Stimulated activated CD8-positive, alpha-beta memory T cell treated with anti-CD3 and anti-CD28 coated beads, Interleukin-2, amount 100 ng/mL, for 1 hour (primary cell): Measurements from ENCODE around the gene ANO3.
"Not testable (repeated sequence)": the region's sequence is repeated elsewhere in the genome, so short reads cannot be mapped to it uniquely, and the experiment has no call there.

Experiments used
- DNase-seq, 2 donors: peaks; one replicate each; pipeline ENCODE4 v3.0.0-alpha.2; 2020; ENCODE audit warnings: low read depth in 2 of 2

The ANO3 gene

DNA sequence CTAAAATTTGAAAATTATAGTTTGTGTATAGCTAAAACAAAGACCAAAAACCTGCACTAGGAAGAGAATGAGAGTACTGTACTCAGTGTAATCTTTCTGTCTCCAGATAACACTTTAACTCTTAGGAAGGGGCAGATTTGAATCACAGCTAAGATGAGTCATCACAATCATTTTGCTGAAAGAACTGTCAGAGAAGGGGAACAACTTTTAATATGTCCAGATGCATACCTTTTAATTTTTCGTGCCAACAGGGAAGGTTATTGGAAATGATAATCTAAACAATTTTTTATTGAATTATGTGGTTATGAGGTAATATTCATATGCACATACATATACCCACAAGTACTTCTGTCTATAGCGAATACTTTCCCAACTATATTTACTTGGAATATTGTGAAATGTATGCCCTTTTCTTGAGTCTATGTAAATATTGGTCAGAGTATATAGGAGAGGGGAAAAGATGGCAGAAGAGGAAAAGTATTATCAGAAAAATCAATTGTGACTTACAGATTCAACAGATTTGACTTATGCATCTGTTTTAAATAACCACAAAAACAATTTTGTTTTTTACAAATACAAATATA lies 291.2 kb downstream of the ANO3 start:
- DNase-seq, result no peak

- DNase-seq, result no peak
These were observed 294.4 kb downstream of the ANO3 start for GRCh38 chr11:26626346-26626745.

- no peak for DNase-seq
These were observed 300.8 kb downstream of the ANO3 start for GRCh38 chr11:26632691-26633159.

DNA sequence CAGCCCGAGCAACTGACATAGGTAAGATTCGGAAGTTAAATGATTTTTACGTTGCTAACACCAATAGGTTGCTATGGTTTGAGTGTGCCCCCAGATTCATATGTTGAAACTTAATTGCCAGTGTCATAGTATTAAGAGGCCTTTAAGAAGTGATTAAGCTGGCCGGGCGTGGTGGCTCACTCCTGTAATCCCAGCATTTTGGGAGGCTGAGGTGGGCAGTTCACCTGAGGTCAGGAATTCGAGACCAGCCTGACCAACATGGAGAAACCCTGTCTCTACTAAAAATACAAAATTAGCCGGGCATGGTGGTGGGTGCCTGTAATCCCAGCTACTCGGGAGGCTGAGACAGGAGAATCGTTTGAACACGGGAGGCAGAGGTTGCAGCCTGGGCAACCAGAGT lies 311.4 kb downstream of the ANO3 start:
- not testable (repeated sequence) for DNase-seq

- DNase-seq, result no peak
These were observed 318.0 kb downstream of the ANO3 start for GRCh38 chr11:26649884-26650283.

DNA sequence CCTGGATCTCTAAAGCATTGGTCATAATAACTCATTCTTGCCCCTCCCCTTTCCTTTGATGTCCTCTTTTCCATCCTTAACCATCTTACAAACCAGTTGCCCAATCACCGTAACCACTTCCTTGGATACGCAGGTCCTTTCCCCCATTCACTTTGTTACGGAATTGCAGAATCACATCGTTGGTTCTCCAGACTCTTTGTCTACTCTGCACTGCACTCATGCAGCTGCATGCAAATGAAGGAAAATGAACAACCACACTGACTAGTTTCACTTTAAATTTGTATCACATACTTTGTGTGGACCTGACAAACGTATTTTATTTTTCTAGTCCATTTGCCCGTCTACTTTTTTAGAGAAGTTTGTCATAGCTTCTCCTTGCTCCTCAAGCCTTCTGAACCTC lies 320.0 kb downstream of the ANO3 start:
- DNase-seq, result no peak

DNA sequence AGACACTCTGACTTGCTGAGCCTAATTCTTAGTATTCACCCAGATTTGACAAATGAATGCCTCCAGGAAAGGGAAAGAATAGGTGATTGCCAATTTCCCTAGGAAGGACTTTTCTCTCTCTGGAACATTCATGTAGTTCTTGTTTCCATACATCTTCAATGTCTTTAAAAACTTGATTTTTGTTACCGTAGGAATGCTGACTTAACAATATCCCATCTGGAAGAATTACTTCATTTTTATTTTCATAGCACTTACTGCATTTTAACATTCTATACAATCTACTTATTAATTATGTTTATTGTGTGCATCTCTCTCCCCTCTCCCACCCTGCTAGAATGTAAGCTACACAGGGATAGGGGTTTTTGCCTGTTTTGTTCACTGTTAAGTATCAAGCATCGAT lies 323.4 kb downstream of the ANO3 start:
- no peak for DNase-seq

- DNase-seq, result no peak
These were observed 331.0 kb downstream of the ANO3 start for GRCh38 chr11:26662916-26663315.

GRCh38 chr11:26665036-26665435 lies 333.1 kb downstream of the ANO3 start:
- no peak for DNase-seq

- DNase-seq, result no peak
These were observed 334.0 kb downstream of the ANO3 start for GRCh38 chr11:26665946-26666345.

GRCh38 chr11:26675233-26675928 lies 343.5 kb downstream of the ANO3 start:
- no peak for DNase-seq

- no peak for DNase-seq
These were observed 344.7 kb downstream of the ANO3 start for GRCh38 chr11:26676641-26677040.

- no peak for DNase-seq
These were observed 345.6 kb downstream of the ANO3 start for GRCh38 chr11:26677566-26677965.

DNA sequence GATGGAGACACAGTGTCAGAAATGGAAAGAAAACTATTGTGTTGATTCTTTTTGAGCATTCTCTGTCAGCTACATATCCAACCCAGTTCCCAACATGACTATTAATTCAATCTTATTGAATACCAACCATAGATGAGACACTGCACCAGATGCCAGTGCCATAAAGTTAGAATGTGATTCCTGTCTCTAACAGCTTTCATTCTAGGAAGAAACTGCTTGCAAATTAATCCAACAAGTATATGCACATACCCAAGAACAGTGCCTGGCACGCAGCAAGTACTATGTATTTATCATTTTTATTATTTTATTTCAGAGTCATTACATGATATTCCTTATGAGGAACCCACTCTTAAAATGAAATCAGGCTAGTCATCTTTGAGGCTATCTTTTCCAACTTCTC lies 355.4 kb downstream of the ANO3 start:
- no peak for DNase-seq

DNA sequence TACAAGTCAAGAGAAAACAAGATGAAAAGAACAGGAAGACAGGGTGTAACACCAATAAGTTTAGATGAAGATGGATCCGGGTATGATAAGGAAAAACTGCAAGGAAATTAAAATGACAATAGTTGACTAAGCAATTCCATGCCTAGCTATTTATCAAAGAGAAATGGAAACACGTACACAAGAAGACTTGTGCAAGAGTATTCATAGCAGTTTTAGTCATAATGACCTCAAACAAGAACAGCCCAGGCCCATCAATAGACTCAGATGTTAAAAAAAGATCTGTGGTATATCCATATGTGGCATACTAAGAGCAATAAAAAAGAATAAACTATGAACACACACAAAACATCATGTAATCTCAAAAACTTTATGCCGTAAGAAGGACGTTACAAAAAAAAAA lies 356.8 kb downstream of the ANO3 start:
- no peak for DNase-seq

DNA sequence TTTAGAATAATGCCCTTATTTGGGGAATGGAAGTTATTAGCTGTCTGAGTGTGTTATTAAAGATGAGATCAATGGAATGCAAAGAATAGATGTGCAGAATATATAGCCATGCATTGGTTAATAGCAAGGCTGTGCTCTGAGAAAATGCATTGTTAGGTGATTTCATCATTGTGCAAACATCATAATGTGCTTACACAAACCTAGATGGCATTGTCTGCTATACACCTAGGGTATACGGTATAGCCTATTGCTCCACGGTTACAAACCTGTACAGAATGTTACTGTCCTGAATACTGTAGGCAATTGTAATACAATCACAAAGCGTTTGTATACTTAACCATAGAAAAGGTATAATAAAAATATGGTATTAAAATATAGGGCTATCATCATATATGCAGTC lies 364.4 kb downstream of the ANO3 start:
- no peak for DNase-seq

GRCh38 chr11:26698224-26698623 lies 366.3 kb downstream of the ANO3 start:
- no peak for DNase-seq

- no peak for DNase-seq
These were observed 368.8 kb downstream of the ANO3 start for GRCh38 chr11:26700574-26701235.

- DNase-seq, result no peak
These were observed 370.5 kb downstream of the ANO3 start for GRCh38 chr11:26702406-26702805.

DNA sequence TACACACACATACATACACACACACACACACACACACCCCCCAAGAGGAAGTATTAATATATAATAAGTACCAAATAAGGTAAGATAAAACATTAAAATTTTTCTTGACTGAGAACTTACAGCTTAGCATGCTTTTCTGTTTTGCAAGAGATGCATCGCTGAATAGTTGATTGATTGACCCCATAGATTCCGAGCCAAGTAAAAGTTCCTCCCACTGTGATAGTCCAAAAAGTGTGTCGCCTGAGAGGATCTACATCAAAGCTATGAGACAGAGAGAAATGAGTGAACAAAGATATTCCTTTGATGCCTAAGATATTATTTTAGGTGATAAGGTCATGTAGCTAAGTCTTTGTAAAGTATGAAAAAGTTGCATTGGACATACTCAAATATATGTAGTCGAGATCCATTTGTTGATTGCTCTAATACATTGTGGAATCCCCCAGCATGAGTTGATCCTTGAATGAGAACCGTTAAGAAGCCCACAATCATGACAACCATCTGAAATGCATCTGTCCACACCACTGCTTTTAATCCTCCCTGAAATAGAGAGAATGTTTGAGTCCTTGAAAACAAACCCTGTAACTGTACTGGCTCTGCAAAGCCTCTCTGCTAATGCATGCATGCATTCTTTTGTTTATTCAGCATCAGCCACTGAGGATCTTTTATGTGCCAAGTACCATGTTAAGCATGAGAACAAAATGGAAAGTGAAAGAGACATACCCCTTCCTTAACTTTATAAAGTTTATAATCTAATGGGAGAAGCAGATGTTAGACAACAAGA lies 371.7 kb downstream of the ANO3 start:
- DNase-seq, result no peak

- no peak for DNase-seq
These were observed 372.3 kb downstream of the ANO3 start for GRCh38 chr11:26704249-26704648.

GRCh38 chr11:26706181-26706580 lies 374.3 kb downstream of the ANO3 start:
- DNase-seq, result no peak
